CD14-positive monocyte (primary cell): ENCODE results near the gene PTPRR. TPM values are rescaled to one million over a fixed set of nuclear protein-coding genes. Genes with fewer than 3 reads are reported as not detected.

Source experiments
- DNase-seq, 3 donors: peaks; one replicate each; pipeline ENCODE4 v3.0.0-alpha.2; 2011 to 2022
- H2AFZ ChIP-seq: 2 replicates; pipeline ENCODE4 v1.6.0; 2012; ENCODE audit warnings: mild to moderate bottlenecking, low read depth, low read length, inconsistent platforms; ENCODE audit not compliant: insufficient read depth, poor library complexity, severe bottlenecking
- H3K27ac ChIP-seq, 2 donors: 1 replicate in 1 of 2; 2 replicates in 1 of 2; pipeline ENCODE4 v1.5.1; 2012 to 2013; ENCODE audit warnings: low read length in 2 of 2, control low read depth in 1 of 2, inconsistent platforms in 1 of 2, low read depth in 1 of 2, mild to moderate bottlenecking in 1 of 2
- H3K27me3 ChIP-seq, 2 donors: one replicate each; pipeline versions ENCODE4 v1.6.0 to v1.6.1; 2011 to 2013; ENCODE audit warnings: low read length in 2 of 2; ENCODE audit not compliant: control insufficient read depth in 2 of 2, insufficient read depth in 2 of 2
- H3K36me3 ChIP-seq, 2 donors: replicated peaks in 1 of 2; 1 replicate in 1 of 2; 2 replicates in 1 of 2; pipeline versions ENCODE4 v1.5.1 to v1.6.1; 2012 to 2013; ENCODE audit warnings: low read length in 2 of 2, control low read depth in 1 of 2, inconsistent platforms in 1 of 2, mild to moderate bottlenecking in 1 of 2; ENCODE audit not compliant: insufficient read depth in 2 of 2, control insufficient read depth in 1 of 2
- H3K4me1 ChIP-seq, 2 donors: 1 replicate in 1 of 2; 2 replicates in 1 of 2; pipeline versions ENCODE4 v1.5.1 to v1.6.1; 2012 to 2013; ENCODE audit warnings: low read length in 2 of 2, control low read depth in 1 of 2, inconsistent platforms in 1 of 2, mild to moderate bottlenecking in 1 of 2, moderate library complexity in 1 of 2; ENCODE audit not compliant: insufficient read depth in 2 of 2, control insufficient read depth in 1 of 2
- H3K4me2 ChIP-seq: replicated peaks from 2 replicates; pipeline ENCODE3; 2012; ENCODE audit warnings: low read length, moderate library complexity, mild to moderate bottlenecking; ENCODE audit not compliant: poor library complexity, severe bottlenecking; ENCODE audit errors: extremely low read depth
- H3K4me3 ChIP-seq, 3 experiments: fragments of 200-600 bp in 1 of 3; sonication (generic) in 1 of 3; replicated peaks in 1 of 3; 1 replicate in 2 of 3; 2 replicates in 1 of 3; pipeline ENCODE4 v1.5.1; 2011 to 2013; ENCODE audit warnings: low read length in 3 of 3, mild to moderate bottlenecking in 3 of 3, control low read depth in 2 of 3, low read depth in 2 of 3, inconsistent platforms in 1 of 3, moderate library complexity in 1 of 3
- H3K79me2 ChIP-seq: 2 replicates; pipeline ENCODE4 v1.6.0; 2012; ENCODE audit warnings: mild to moderate bottlenecking, control low read depth, inconsistent platforms, low read length, moderate library complexity; ENCODE audit not compliant: insufficient read depth
- H3K9ac ChIP-seq: 2 replicates; pipeline ENCODE4 v1.6.0; 2017; ENCODE audit warnings: low read length, mild to moderate bottlenecking; ENCODE audit not compliant: insufficient read depth, poor library complexity, severe bottlenecking
- H3K9me3 ChIP-seq, 2 donors: replicated peaks in 1 of 2; 1 replicate in 1 of 2; 2 replicates in 1 of 2; pipeline versions ENCODE4 v1.5.1 to v1.6.1; 2012 to 2013; ENCODE audit warnings: low read length in 2 of 2, control low read depth in 1 of 2; ENCODE audit not compliant: control insufficient read depth in 1 of 2, insufficient read depth in 1 of 2
- H4K20me1 ChIP-seq: 2 replicates; pipeline ENCODE4 v1.6.0; 2012; ENCODE audit warnings: mild to moderate bottlenecking, low read length, control low read depth, moderate library complexity; ENCODE audit not compliant: insufficient read depth
- H3K27ac Mint-ChIP-seq, 7 donors: one replicate each; pipeline ENCODE4 v1.8.0; 2020; ENCODE audit warnings: mild to moderate bottlenecking in 7 of 7, mixed read lengths in 7 of 7, moderate library complexity in 6 of 7, inconsistent platforms in 2 of 7
- H3K27me3 Mint-ChIP-seq, 3 donors: one replicate each; pipeline ENCODE4 v1.8.0; 2021 to 2022; ENCODE audit warnings: low read depth in 3 of 3, mild to moderate bottlenecking in 3 of 3, mixed read lengths in 3 of 3, moderate library complexity in 3 of 3, inconsistent platforms in 1 of 3
- H3K36me3 Mint-ChIP-seq, 2 donors: one replicate each; pipeline ENCODE4 v1.8.0; 2020; ENCODE audit warnings: mixed read lengths in 2 of 2, inconsistent platforms in 1 of 2, mild to moderate bottlenecking in 1 of 2
- H3K4me1 Mint-ChIP-seq: one replicate; pipeline ENCODE4 v1.8.0; 2020; ENCODE audit warnings: mild to moderate bottlenecking, mixed read lengths
- H3K4me3 Mint-ChIP-seq, 2 donors: one replicate each; pipeline ENCODE4 v1.8.0; 2020; ENCODE audit warnings: mild to moderate bottlenecking in 2 of 2, mixed read lengths in 2 of 2, moderate library complexity in 1 of 2
- H3K9me3 Mint-ChIP-seq, 7 donors: one replicate each; pipeline ENCODE4 v1.8.0; 2020 to 2022; ENCODE audit warnings: mixed read lengths in 7 of 7, mild to moderate bottlenecking in 6 of 7, moderate library complexity in 6 of 7, inconsistent platforms in 2 of 7
- WGBS: methylation state at CpG from one replicate; pipeline ENCODE4 v1.1.5; 2013; ENCODE audit warnings: missing lambda C conversion rate; ENCODE audit not compliant: insufficient coverage; 5-methylcytosine and 5-hydroxymethylcytosine counted together
- intact Hi-C, 2 donors: fragments of 100-400 bp; cut with micrococcal nuclease; formaldehyde crosslinking; loops; one replicate each; pipeline versions ENCODE4 v1.15.0 to v1.15.1; 2023
- polyA plus RNA-seq, 3 donors: library from polyadenylated mRNA; depleted of rRNA in 1 of 3; unstranded in 2 of 3; stranded (reverse) in 1 of 3; fragments of 300-500 nt in 2 of 3; fragments of >200 nt in 1 of 3; fragmentation: Illumina TruSeq in 2 of 3; gene quantifications; 1 replicate in 2 of 3; 2 replicates in 1 of 3; pipeline ENCODE4 v1.2.3, GENCODE V29; 2012 to 2021
- TF ChIP-seq, protein P1 (sequence below): fragments of 200-600 bp; IDR thresholded peaks from one replicate; pipeline ENCODE4 v1.8.0; 2022; ENCODE audit warnings: antibody characterized with exemption, mild to moderate bottlenecking

Gene PTPRR
- polyA plus RNA-seq, 3 donors: not detected

GRCh38 chr12:70895956-70896355, 24.6 kb downstream of the PTPRR start:
- H3K27ac ChIP-seq: no peak overlapping the region
- TF ChIP-seq, protein P1, sequence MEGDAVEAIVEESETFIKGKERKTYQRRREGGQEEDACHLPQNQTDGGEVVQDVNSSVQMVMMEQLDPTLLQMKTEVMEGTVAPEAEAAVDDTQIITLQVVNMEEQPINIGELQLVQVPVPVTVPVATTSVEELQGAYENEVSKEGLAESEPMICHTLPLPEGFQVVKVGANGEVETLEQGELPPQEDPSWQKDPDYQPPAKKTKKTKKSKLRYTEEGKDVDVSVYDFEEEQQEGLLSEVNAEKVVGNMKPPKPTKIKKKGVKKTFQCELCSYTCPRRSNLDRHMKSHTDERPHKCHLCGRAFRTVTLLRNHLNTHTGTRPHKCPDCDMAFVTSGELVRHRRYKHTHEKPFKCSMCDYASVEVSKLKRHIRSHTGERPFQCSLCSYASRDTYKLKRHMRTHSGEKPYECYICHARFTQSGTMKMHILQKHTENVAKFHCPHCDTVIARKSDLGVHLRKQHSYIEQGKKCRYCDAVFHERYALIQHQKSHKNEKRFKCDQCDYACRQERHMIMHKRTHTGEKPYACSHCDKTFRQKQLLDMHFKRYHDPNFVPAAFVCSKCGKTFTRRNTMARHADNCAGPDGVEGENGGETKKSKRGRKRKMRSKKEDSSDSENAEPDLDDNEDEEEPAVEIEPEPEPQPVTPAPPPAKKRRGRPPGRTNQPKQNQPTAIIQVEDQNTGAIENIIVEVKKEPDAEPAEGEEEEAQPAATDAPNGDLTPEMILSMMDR: no peak
- H3K4me2 ChIP-seq: no peak overlapping the region
- no peaks in the 10 kb centered on the region for H4K20me1 ChIP-seq
- no peak for DNase-seq
- H3K9me3 ChIP-seq: no peaks in the 10 kb centered on the region
- no peak overlapping the region for H3K4me3 ChIP-seq
- H3K4me1 ChIP-seq: no peaks in the 10 kb centered on the region
- Mint-ChIP-seq H3K27ac (no peak overlapping the region), H3K27me3 (no peaks in the 10 kb centered on the region), H3K4me3 (no peak overlapping the region), H3K9me3 (peaks cover 0 to 3% (median 2%) of the 10 kb centered on the region in 7 donors), H3K4me1 (no peaks in the 10 kb centered on the region), H3K36me3 (no peaks in the 10 kb centered on the region)
- H3K9ac ChIP-seq: no peak overlapping the region
- no peak overlapping the region for H2AFZ ChIP-seq
- H3K36me3 ChIP-seq: no peaks in the 10 kb centered on the region
- H3K79me2 ChIP-seq: no peaks in the 10 kb centered on the region
- H3K27me3 ChIP-seq: no peaks in the 10 kb centered on the region
- intact Hi-C loops: no loop called here
- WGBS: no CpG with 5 or more reads among the region's 1 CpG

DNA sequence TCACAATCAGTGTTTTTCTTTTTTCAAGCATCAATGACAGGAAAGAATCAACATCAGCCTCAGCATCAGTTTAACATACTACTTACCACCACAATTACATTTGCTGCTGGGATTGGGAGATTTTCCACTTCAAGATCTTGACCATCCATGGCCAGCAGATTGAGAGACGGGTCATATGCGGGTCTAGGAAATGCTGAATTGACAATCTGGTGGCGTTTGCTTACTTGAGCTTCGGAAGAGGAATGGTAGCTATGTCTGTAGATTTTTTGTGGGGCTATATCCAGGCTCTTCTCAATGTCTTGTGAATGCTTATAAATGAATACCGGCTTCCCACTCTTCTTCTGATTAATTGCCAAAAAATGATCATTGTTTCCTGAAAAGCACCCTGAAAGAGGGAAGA, 27.9 kb downstream of the PTPRR start:
- H3K27me3 ChIP-seq: no peaks in the 10 kb centered on the region
- H3K36me3 ChIP-seq: no peaks in the 10 kb centered on the region
- TF ChIP-seq, protein P1: no peak
- no peaks in the 10 kb centered on the region for H4K20me1 ChIP-seq
- no peak overlapping the region for H3K27ac Mint-ChIP-seq
- DNase-seq: no peak
- no peak overlapping the region for H2AFZ ChIP-seq
- no peaks in the 10 kb centered on the region for H3K27me3 Mint-ChIP-seq
- intact Hi-C loops: no loop called here
- no peaks in the 10 kb centered on the region for H3K36me3 Mint-ChIP-seq
- H3K4me1 ChIP-seq: no peaks in the 10 kb centered on the region
- 93% methylated on average over 4 of the region's 5 CpGs for WGBS
- H3K9me3 Mint-ChIP-seq: peaks cover 0 to 6% (median 4%) of the 10 kb centered on the region in 7 donors
- H3K9me3 ChIP-seq: no peaks in the 10 kb centered on the region
- no peaks in the 10 kb centered on the region for H3K79me2 ChIP-seq
- no peak overlapping the region for H3K4me2 ChIP-seq
- no peak overlapping the region for H3K27ac ChIP-seq
- no peak overlapping the region for H3K9ac ChIP-seq
- no peaks in the 10 kb centered on the region for H3K4me1 Mint-ChIP-seq
- H3K4me3 Mint-ChIP-seq: no peak overlapping the region
- H3K4me3 ChIP-seq: no peak overlapping the region
